Left forelimb (tissue), 1 donor: Measurements from ENCODE around the gene HYAL2.
A peak's percentile ranks its signal among the peaks of the same experiment; 100 is the strongest.

Experiments
- DNase-seq: peaks from one replicate; pipeline ENCODE4 v3.0.0-alpha.2; 2018; ENCODE audit warnings: low spot score

Gene HYAL2

DNA sequence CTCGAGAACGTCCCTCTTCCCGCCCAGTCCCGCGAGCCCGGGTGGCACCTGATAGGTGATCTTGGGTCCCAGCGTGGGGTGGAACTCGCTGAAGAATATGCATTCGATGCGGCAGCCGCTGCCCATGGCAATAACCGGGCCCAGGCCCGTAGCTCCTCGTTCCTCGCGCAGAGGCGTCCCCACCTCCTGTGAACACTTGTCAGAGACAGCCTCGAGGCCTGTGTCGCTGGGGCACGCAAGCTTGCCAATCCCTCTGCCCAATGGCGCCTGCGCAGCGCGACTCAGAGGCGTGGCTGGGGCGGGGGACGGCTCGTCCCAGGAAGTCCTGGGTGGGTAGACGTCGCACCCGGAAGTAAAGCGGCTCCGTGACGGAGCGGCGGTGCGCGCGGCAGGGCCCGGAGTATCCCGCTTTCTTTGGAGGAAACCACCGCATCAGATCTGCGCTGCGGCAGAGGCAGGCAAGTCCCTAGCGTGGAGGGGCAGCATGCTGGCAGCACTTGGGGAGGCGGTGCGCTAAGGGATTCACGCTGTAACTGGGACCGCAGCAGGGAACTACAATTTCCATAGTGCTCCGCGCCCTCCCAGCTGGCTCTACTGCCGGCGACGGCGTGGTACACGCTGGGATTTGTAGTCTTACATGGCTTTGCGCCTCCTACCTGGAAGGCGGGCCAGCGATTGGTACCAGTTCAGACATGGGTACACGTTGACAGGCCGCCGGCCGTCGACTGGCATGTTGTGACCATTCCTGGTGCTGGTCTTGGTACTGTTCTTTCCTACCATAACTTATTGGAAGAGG is 28.2 kb upstream of the HYAL2 start, which contains the start of the genes CYB561D2 and NPRL2:
TSS of gene CYB561D2 (plus strand) at position 336 of the 796 bp plus-strand sequence. CDS start 572 bp downstream, outside the sequence.
TSS of gene NPRL2 (minus strand) at position 249 of the 796 bp plus-strand sequence. CDS start at position 126, 123 bp downstream.
- DNase-seq: peak; percentile 97

DNA sequence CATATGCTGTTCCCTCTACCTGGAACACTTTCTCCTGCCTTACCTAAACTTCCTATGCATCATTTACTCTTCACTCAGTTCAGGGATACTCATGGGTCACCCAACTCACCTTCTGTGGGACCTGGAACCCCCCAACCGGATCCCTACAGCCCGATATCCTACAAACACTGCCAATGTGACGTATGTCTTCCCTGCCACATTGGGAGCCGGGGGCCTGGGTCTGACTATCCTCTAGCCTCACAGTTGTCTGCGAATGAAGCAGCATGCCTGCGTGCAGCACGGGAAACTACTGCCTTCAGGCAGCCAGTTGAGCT is 27.6 kb upstream of the HYAL2 start:
- DNase-seq: no peak

DNA sequence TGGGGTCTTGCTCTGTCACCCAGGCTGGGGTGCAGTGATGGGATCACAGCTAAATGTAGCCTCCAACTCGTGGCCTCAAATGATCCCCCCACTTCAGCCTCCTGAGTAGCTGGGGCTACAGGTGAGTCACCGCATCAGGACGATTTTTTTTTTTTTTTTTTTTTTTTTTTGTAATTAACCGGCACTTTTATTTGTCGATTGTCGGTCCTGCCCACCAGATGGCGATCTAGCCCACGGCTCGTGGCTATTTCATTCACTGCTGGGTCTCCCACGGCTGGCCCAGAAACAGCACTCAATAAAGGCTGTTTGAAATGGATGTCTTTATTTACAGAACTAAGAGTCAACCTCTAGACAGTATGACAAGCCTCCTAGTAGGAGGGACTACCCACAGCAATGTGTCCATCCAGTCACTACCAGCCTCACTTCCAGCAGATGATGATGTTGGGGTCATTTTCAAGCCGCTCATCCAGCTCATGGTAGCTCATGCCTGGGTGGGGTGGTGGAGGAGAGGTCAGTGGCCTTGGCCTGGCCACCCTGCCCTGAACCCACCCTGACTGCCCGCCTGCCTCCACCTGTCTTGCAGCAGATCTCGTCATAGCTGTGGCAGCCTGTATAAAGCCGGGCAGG is 24.8 kb upstream of the HYAL2 start:
- DNase-seq: no peak

DNA sequence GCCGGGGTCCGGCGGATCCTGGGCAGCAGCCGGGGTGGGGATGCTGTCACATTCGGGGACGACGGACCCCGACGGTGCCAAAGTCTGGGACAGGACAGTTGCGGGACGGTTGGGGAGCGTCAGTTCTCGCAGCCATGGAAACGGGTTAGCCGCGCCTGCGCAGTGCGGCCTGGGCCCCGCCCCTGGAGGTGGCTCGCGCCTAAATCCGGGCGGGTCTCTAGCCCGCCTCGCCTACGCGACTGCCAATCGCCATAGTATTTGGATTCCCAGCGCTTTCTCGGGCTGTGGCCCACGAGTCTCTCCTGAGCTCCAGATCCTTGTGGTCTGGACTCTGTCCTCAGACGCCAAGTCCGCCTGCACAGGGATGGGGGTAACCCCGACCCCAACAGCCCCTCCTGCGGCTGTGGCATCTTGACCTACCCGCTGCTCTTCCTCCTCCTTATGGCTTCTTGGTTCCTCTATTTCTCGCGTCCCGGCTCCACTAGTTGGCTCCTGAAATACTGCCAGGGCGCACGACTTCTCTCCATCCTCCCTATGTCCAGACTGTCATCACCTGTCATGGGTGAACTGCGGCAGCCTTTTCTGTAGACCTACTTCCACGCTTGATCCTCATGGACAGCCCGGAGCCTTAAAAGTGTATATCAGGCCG is 23.2 kb upstream of the HYAL2 start, which contains the start of gene ZMYND10:
TSS of gene ZMYND10 (minus strand) at position 147 of the 649 bp plus-strand sequence. CDS start 153 bp downstream, outside the sequence.
- peak; percentile 82 for DNase-seq

DNA sequence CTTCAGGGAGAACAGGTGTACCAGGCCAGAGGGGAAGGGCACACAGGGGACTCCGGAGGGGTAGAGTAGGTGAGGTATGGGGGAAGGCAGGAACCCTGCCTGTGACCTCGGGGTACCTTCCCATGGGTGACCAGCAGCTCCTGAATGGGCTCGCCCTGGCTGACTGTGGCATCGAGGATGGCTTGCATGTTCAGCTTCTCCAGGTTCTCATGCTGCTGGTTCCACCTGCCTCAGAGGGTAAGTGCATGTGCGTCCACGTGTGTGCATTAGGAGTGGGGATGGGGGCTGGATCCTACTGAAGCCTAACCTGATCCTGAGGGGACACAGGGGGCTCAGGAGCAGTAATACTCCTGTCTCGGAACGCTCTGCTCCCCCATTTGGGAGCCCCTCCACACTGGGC is 22.5 kb upstream of the HYAL2 start:
- DNase-seq: no peak

DNA sequence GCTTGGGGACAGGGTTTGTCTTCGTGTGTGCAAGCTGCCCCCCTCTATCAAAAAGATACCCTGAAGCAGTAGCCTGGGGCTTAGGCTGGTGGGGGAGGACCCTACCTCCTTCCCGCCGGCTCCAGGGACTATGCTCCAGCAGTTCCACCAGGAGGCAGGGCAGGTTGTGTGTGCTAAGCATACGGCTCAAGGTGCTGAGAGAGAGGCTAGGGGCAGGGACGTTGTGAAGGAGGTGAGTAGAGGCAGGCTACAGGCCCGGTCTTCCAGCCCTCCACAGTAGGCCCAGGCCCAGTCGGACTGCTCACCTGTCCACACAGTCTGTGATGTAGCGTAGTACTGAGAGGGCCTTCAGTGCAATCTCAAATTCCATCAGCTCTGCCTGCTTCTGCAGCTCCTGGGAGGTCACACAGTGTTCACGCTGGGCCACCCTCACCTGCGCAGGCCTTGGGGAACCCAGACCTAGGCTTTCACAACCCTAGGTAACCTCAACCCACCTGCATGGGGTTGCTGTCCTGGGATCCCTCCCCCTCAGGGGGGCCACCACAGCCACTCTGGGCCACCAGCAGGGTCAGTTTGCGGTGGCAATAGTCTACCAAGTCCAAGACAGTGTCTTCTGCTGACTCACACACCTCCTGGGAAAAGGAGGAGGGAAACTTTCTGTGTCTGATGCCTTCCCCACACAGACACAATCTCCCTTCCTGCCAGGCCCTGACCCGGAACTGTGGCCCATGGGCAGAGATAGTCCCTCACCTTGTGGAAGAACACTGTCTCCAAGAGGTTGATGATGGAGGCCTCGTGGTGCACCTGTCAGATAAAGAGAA is 20.5 kb upstream of the HYAL2 start:
- DNase-seq: no peak

DNA sequence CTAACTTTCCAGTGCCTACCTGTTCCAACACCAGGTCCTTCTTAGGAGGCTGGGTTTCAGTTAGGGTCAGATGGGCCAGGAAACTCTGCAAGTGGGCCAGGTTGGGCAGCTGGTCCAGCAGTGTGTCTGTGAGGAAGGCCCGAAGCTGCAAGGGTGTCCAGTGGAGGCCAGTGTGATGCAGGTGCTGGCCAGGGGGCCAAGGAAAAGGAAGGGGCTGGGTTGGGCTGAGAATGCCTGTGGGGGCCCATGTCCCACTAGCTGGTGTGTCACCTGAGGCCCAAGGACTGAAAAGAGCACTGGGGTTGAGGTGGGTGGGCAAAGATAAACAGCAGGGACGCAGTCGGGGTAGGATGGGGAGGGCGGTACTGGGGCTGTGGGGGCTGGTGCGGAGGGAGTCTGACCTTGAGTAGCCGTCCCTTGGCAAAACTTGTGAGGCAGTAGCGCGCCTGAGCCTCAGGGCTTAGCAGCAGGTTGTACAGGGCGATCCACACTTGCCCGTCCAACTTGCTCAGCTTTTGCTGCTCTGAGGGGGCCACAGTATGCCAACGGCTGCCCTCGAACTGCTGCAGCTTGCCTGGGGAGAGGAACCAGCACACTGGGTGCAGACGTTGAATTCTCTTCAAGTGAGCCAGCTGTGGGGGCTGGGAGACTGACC is 19.6 kb upstream of the HYAL2 start:
- DNase-seq: no peak

DNA sequence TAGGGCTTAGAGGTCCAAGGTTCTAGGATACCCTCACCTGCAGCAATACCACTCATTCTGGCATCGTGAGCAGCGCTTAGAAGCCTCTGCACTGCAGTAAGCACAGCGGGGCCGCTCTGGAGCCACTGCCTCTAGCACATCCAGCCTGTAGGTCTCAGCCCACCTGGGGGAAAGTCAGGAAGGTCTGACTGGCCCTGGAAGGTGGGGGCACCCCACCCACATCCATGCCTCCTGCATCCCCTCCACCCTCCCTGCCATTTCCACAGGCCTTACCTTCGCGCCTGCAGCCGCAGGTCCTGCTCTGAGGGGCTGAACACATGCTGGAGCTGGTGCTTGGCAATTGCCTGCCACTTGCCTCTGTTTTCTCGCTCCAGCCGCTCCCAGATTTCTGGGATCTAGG is 19.0 kb upstream of the HYAL2 start:
- DNase-seq: no peak

DNA sequence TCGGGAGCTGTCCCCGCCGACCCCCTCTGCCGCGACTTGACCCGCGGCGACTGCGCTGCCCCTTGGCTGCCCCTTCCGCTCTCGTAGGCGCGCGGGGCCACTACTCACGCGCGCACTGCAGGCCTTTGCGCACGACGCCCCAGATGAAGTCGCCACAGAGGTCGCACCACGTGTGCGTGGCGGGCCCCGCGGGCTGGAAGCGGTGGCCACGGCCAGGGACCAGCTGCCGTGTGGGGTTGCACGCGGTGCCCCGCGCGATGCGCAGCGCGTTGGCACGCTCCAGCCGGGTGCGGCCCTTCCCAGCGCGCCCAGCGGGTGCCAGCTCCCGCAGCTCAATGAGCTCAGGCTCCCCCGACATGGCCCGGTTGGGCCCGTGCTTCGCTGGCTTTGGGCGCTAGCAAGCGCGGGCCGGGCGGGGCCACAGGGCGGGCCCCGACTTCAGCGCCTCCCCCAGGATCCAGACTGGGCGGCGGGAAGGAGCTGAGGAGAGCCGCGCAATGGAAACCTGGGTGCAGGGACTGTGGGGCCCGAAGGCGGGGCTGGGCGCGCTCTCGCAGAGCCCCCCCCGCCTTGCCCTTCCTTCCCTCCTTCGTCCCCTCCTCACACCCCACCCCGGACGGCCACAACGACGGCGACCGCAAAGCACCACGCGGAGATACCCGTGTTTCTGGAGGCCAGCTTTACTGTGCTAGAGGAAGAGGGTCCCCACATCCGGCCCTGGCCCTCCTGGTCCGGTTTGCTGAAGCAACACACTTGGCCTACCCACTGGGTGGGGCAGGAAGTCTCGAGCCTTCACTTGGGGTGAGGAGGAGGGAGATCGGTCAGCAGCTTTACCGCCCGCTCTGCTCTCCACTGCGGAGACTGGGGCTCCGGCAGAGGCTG is 18.1 kb upstream of the HYAL2 start, which contains the start of gene RASSF1:
TSS of gene RASSF1 (minus strand) at position 389 of the 882 bp plus-strand sequence. CDS start at position 358, 31 bp downstream.
- DNase-seq: peak; percentile 86

DNA sequence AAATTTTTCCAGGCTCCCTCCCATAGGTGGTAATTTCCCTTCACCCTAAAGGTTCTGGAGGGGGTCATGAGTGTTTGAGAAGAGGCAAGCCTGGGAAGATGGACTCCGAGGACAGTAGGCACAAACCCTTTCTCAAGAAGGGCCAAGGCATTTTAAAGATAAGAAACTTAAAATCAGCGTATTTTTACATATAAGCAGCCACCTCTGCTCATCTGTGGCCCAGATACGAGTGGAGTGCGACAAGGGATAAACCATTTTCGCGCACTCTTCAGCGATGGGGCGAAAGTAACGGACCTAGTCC is 17.6 kb upstream of the HYAL2 start:
- no peak for DNase-seq

DNA sequence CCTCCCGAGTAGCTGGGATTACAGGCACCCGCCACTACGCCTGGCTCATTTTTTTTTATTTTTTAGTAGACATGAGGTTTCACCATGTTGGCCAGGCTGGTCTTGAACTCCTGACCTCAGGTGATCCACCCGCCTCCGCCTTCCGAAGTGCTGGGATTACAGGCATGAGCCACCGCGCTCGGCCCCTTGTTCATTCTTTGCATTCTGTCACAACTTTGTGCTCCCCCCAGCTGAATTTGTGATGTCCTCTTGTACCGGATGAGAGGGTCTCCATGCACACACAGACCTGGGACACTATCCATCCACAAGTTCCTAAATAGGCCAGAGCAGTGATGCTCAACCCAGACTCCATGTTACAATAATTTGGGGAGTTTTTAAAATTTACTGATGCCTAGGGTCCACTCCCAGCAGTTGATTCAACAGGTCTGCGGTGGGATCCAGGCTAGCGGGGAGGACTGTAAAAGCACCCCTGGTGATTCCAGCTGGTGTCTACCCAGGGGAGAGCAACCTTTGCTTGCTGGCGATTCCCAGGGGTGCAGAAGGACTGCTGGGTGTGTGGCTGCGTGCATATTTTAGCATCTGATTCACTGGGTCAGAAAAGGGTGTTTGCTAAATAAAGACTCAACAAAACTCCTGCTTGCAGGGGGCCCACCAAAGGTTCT is 17.1 kb upstream of the HYAL2 start:
- no peak for DNase-seq

DNA sequence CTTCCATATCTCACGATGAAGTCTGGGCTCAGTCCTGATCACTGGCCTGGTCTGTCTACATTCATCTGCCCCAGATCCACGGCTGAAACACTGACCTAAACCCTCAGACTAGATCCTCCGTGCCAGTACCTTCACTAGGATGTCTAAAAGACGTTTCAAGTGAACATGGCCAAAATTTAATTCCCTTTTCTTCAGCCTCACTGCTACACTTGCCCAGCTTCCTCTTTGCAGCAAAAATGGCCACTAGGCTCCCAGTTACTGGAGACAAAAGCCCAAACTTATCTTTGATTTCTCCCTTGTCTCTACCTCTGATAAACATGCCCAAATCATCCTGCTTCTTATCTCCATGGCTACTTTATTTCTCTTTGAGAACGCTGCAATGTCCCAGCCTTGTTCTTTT is 16.4 kb upstream of the HYAL2 start:
- no peak for DNase-seq

DNA sequence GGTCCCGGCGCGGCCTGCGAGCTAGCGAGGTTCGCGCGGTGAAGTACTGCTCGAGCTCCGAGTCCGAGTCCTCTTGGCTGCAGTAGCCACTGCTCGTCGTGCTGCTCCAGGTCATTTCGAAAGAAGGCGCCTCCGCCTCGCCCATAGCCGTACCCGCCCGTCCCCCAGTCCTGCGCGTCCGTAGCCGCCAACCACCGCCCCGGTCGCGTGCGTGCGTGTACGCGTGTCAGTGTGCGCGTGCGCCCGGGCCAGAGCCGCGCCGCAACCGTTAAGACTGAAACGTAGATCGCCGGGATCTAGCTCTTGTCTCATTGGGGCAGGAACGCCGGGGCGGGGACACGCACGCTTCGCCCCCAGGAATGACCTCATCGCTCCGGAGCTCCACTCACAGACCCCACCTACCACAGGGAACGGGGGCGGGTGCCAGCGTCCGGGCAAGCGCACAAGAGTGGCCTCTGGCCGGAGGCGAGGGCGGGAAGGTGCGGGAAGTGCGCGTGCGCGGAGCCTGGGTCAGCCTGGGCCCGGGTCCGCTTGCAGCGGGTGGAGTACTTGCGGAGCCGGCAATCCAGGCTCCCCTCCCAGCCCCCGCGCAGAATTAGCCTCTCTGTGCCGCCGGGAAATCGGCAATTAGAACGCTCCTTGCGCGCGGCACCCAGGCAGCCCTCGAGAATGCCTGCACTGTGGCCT is 14.8 kb upstream of the HYAL2 start:
- DNase-seq: peak; percentile 99

DNA sequence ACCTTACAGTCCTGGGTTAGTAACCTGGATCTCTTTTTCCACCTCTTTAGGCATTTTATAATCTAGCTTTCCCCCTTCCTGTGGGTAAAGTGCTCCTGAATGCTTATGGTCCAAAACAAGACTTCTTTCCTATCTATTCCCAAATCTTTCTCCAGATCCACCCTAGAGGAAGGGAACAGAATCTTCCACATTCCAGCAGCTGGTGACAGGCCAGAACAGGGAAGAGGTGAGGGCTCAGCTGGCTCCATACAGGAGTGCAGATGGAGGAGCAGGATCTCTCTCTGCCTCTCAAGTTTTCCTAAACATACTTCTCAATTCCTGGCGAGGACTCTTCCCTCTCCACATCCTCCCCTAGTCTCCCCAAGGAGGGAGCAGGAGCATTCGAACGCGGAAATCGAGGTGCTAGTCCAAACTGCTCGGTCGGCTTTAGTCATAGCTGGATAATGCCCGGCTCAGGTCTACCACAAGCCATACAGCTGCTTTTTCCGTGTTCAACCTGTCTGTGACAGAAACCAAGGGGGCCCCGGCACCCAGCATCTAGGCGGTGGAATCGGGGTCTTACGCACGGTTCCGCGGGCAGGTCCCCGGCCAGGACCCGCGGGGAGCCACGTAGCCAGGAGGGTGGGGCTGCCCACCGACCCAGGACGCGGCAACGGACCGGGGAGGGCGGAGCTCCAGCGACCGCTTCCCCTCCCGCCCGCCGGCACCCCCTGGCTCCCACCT is 14.1 kb upstream of the HYAL2 start:
- DNase-seq: no peak

DNA sequence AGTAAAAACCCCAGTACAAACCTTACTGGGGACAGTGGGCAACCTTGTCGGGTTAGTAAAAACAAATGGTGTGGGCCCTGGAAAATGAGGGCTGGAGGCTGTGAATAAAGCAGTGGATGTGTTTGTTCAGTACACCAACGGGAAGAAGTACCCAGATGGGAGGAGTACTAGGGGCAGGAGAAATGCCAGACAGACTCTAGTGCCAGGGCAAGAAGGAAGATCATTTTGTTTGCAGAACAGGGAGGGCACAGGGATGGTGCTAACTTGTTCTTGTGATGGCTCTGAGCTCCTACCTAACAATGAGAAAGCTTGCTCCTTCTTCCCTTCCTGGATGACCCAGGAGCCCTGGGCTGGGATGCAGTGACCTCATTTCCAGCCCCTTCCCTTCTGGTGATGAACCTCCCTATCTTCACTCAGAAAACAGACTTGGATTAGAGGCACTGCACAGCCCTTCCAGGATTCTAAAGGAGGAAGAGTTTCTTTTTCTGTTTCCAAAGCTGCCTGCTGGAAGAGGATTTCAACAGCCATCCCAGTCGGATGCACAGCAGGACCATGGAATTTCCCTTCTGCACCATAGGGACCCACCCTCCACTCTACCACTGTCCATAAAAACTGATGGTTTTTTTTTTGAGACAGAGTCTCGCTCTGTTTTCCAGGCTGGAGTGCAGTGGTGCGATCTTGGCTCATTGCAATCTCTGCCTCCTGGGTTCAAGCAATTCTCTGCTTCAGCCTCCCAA is 12.0 kb upstream of the HYAL2 start:
- DNase-seq: no peak

DNA sequence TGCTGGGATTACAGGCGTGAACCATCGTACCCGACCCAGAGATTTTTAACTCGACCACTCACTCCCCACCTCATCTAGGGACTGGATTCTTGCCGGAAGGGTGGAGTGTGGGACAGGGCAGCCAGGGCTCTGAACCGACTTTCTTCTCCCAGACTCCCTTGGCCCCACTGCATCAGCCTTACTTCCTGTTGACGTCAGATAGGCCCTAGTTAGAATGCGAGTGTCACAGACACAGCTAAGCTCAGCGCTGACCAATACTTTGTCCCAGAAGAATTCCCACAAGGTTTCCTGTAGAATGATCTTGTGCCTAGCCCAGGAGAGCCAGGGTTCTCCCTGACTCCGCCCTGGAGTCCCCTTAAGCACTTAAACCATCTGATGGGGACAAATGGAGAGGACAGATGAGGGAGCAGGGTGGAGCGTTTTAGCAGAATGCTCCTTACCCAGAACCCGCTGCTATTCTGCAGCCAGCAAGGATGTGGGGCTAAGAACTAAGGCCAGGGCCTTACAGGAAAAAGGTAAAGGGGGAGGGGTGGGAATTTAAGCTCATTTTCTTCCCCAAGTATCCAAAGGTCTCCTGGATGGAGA is 11.3 kb upstream of the HYAL2 start:
- no peak for DNase-seq

DNA sequence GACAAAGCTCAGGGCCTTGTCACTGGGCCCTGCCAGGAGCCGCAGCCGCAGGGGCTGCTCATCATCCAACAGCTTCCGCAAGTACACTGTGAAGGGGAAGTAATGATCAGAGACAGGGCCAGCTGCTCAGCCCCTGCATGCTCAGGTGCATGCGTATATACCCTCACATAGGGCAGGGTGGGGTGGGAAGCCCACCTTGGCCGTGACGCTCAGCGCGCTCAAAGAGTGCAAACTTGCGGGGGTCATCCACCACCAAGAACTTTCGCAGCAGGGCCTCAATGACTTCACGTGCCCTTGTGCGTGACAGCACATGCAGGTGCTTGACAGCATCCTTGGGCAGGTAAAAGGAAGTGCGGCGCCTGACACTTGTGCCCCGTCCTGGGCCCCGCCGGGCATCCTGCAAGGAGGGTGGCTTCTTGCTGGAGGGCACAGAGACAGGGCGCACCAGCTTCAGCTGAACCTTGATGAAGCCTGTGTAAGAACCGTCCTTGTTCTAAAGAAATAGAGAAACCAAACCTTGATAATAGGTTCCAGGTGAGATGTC is 8.9 kb upstream of the HYAL2 start:
- no peak for DNase-seq
